ENCODE results near the gene TAGLN3. TPM values are rescaled to one million over a fixed set of nuclear protein-coding genes. Genes with fewer than 3 reads are reported as not detected.
A peak's percentile ranks its signal among the peaks of the same experiment; 100 is the strongest.

Gene TAGLN3
- total RNA-seq, 1 donor, result not detected

DNA sequence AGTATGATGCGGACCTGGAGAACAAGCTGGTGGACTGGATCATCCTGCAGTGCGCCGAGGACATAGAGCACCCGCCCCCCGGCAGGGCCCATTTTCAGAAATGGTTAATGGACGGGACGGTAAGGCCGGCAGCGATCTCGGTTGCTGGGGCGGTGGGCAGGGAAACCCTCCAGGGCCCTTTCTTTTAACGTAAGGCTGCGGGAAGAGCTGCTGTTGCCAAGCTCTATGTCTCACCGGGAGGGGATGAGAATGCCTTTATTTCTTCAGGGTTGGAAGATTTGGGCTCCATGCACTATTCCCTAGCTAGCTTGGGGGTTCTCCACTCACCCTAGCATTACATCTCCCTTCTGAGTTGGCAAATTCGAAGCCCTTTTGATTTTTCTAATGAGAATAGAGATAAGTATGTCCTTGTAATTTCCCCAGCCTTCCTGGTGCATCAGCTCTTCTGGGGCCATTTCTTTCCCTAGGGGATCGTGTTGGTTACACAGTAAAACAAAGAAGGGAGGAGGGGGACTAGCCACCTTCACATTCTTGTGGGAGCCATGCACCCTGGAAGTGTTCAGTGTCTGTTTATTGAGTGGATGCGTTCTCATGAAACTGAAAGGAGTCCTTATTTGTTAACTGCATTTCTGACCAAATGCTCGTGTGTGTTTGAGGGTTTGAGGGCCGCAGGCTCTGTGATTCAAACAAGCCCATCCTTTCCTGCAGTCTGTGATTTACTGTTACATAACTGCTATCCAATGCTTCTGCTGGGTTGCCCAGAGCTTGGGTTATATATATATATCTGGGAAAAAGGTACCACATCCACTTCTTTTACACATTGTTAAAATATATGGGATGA is 982 bp downstream of the TAGLN3 start:
- Histone ChIP-seq H3K9me3 (ENCODE audit: low read depth, low read length) (no peaks in the 10 kb centered on the region), H3K27me3 (ENCODE audit: insufficient read depth, low read length) (peaks cover 26% of the 10 kb centered on the region), H3K4me1 (ENCODE audit: insufficient read depth, low read length) (peaks cover 20% of the 10 kb centered on the region), H3K4me3 (ENCODE audit: low read length) (peak overlapping the region; percentile 26)

DNA sequence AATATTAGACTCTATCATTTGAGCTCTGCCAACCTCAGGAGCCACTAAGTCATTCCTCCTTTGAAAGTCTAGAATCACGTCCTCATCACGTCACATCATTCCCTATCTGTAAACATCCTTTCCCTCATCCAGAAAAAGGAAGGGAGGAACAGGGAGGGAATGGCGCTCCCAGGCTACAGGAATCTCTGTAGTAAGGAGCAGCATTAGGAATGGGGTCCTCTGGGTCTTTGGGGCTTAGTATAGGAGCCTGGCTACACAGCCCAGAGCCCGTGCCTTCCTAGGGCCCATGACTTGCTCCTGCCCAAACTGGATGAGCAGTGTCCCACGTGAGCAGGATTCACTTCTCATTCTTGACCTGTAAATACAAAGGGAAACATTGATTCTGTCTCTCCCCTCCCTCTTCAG is 1.6 kb downstream of the TAGLN3 start:
- H3K4me3 ChIP-seq (ENCODE audit: low read length), result no peak overlapping the region
- peaks cover 20% of the 10 kb centered on the region for H3K4me1 ChIP-seq (ENCODE audit: insufficient read depth, low read length)
- peaks cover 26% of the 10 kb centered on the region for H3K27me3 ChIP-seq (ENCODE audit: insufficient read depth, low read length)
- no peaks in the 10 kb centered on the region for H3K9me3 ChIP-seq (ENCODE audit: low read depth, low read length)

DNA sequence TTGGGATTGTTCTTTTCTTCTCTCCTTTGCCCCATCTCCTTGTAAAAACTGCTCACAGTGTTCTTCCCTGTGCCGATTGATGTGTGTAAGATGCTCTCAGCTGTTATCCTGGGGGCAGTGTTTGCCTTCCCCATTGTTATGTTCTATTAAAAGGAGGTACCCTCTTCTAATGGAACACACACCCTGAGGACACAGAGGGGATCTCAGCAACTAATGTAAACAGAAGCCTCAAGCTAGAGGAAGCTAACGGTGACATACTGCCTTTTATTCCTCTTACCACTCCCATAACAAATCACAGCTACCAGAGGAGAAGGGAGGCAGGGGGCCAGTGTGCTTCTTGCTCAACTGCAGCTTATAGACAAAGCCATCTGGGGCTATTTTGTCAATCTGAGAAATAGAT is 2.2 kb downstream of the TAGLN3 start:
- Histone ChIP-seq H3K9me3 (ENCODE audit: low read depth, low read length) (no peaks in the 10 kb centered on the region), H3K4me3 (ENCODE audit: low read length) (no peak overlapping the region), H3K27me3 (ENCODE audit: insufficient read depth, low read length) (peaks cover 26% of the 10 kb centered on the region), H3K4me1 (ENCODE audit: insufficient read depth, low read length) (peaks cover 20% of the 10 kb centered on the region)

DNA sequence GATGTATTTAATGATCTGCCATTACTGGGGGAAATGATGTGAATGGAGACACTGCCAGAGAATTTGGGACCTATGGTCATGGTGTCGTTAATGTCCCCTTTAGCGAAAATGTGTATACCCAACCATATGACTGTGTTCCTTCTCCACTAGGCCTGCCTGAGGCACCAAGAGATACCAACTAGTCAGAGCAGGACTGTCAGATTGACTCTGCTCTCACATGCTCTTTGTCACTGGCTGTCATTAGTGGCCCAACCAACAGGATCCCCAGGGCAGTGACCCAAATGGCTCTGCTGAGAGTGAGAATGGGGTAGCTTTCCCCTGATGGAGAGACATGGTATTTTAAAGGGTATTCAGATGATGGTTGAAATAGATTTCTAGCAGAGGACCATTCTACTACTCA is 2.8 kb downstream of the TAGLN3 start:
- peaks cover 20% of the 10 kb centered on the region for H3K4me1 ChIP-seq (ENCODE audit: insufficient read depth, low read length)
- no peak overlapping the region for H3K4me3 ChIP-seq (ENCODE audit: low read length)
- peaks cover 26% of the 10 kb centered on the region for H3K27me3 ChIP-seq (ENCODE audit: insufficient read depth, low read length)
- no peaks in the 10 kb centered on the region for H3K9me3 ChIP-seq (ENCODE audit: low read depth, low read length)

DNA sequence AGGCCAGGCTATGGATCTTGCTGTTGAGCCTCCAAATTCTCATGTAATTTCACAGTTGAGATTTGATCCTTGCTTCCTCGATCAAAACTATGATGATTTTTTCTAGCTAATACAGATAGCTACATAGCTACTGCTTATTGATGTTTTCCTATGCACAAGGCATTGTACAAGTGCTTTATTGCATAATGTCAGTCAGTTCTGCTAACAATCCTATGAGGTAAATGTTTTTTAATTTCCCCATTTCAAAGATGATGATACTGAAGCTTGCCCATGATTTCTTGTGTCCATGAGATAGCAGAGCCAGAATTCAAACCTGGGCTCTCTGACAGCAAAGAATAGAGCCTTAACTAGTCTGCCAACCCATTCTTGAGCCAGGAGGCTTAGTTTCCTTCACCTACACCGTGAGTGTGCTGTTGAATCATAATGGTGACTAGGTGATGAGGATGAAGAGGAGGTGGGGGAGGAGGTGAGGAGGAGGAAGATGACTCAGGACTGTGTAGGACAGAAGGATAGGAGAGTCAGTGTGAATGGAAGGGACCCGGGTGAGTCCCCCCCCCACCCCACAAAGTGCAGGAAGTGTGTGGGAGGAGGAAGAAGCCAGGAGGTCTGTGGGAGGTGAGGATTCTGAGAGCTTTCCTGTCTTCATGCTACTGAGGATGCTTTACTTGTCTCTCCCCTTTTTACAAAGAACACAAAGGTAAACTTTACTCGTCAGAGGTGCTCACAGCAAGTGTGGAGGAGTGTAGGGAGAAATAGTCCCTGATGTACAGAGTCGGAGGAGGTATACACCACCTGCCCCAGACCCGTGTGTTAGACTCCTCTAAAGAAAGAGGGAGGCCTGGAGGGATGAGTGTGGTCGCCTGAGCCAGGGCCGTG is 3.6 kb downstream of the TAGLN3 start:
- peaks cover 20% of the 10 kb centered on the region for H3K4me1 ChIP-seq (ENCODE audit: insufficient read depth, low read length)
- H3K27me3 ChIP-seq (ENCODE audit: insufficient read depth, low read length), result peaks cover 26% of the 10 kb centered on the region
- no peaks in the 10 kb centered on the region for H3K9me3 ChIP-seq (ENCODE audit: low read depth, low read length)
- H3K4me3 ChIP-seq (ENCODE audit: low read length), result no peak overlapping the region

DNA sequence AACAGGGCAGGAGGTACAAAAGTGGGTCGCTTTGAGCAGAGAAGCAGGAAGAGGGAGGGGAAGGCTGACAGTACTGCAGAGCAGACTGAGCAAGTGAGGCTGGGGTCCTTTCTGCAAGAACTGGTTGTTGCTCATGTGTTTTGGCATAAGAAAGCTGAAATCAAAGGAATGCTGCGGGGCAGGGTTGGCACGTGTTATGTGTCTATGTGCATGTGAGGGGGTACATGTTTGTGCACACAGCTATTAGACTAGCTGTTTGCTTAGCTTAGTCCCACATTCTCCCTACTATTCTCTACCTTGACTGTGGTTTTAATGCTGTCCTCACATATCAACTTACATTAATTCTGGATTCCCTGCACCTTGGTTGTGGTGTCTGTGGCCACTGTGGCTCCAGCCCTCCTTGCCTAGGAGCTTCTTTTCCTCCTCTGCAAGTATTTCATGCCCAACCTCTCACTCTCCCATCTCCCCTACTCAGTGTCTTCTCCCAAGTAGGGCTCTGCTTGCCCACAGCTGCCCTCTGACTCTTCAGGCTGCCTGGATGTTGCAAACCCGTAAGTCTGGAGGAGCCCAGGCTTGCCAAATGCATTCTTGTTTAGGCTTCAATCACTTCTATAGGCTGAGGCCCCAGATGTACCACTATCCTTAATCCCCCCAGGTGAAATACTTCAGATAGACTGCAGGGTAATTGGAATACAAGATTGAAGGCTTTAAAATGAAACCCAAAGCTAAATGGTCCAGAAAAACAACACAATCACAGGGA is 4.8 kb downstream of the TAGLN3 start:
- Histone ChIP-seq H3K4me1 (ENCODE audit: insufficient read depth, low read length) (peaks cover 19% of the 10 kb centered on the region), H3K4me3 (ENCODE audit: low read length) (no peak overlapping the region), H3K9me3 (ENCODE audit: low read depth, low read length) (no peaks in the 10 kb centered on the region), H3K27me3 (ENCODE audit: insufficient read depth, low read length) (peaks cover 23% of the 10 kb centered on the region)

DNA sequence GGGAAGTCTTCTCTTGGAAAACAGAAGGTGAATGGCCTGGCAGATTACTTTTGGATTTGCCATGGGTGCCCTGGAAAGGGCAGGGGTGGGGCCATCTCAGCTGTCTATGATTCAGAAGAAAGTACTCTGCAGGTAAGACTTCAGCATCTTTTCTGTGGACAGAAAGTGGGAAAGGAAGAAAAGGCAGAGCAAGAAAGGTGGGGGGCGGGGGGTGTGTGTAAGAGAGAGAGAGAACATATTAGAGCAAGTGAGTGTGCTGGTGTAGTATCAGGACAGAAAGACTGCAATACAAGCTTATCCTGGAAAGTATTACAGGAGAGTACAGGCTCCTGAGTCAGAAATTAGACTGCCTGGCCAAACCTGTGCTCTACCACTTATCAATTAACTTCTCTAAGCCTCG is 5.5 kb downstream of the TAGLN3 start:
- Histone ChIP-seq H3K4me1 (ENCODE audit: insufficient read depth, low read length) (peaks cover 12% of the 10 kb centered on the region), H3K27me3 (ENCODE audit: insufficient read depth, low read length) (peaks cover 16% of the 10 kb centered on the region), H3K4me3 (ENCODE audit: low read length) (no peak overlapping the region), H3K9me3 (ENCODE audit: low read depth, low read length) (no peaks in the 10 kb centered on the region)

DNA sequence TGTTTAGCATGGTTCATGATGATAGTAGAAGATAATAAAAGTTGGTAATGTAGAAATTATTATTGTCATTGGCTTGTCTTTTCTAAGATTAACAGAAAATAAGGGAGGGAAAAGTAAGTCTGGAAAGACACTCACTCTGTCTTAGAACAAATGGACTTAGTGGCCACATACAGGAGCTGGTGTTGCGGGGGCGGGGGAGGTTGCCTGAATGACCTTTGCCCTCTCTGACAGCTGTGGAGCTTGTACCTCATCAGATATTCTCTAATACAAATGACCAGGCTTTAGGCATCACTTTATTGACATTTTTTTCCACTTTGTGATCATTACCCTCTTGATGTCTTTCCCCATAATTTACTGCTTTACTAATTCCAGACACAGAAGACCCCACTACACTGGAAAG is 5.9 kb downstream of the TAGLN3 start:
- Histone ChIP-seq H3K4me3 (ENCODE audit: low read length) (no peak overlapping the region), H3K27me3 (ENCODE audit: insufficient read depth, low read length) (peaks cover 12% of the 10 kb centered on the region), H3K9me3 (ENCODE audit: low read depth, low read length) (no peaks in the 10 kb centered on the region), H3K4me1 (ENCODE audit: insufficient read depth, low read length) (peaks cover 7% of the 10 kb centered on the region)

DNA sequence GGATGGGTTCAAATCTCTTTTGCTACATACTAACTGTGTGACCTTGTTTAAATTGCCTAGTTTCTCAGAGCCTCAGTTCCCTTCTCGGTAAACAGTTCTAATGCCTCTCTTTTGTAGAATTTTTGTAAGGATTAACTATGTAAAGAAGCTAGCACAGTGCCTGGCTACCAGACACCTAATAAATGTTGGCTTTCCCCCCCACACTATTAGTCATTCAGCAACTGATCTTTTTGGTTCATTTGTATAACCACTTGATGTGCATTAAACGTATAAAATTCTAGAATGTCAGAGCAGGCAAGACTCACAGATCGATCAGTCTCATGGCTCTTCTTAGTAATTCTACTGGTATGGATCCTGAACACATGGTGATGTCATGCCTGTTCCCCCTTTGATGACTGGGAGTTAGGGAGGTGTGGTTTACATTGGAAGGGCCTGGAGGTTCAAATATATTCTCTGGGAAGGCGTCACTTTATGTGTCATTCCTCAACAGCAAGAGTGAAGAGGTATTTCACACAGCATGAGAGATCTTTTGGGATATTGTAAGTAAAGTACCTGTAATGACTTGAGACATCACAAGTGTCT is 6.5 kb downstream of the TAGLN3 start:
- no peaks in the 10 kb centered on the region for H3K9me3 ChIP-seq (ENCODE audit: low read depth, low read length)
- no peak overlapping the region for H3K4me3 ChIP-seq (ENCODE audit: low read length)
- H3K4me1 ChIP-seq (ENCODE audit: insufficient read depth, low read length), result peaks cover 6% of the 10 kb centered on the region
- peaks cover 7% of the 10 kb centered on the region for H3K27me3 ChIP-seq (ENCODE audit: insufficient read depth, low read length)

DNA sequence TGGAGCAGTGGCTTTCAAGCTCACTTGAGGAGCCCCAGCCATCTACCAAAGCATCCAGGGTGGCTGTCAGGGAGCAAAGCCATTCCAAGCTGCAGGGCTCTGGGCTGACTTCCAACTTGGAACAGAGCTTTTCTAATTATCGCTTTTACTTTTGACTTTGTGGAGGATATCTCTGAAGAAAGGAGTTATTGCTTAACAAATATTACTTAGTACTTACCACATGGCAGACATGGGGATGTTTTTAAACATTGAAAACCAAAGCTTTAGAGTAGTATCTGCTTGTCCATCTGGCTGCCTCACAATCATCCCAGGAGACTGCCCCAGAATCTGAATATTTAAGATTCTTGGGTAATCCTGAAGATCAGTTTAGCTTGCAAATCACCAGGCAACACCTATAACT is 8.9 kb downstream of the TAGLN3 start:
- Histone ChIP-seq H3K4me1 (ENCODE audit: insufficient read depth, low read length) (peaks cover 2% of the 10 kb centered on the region), H3K4me3 (ENCODE audit: low read length) (no peak overlapping the region), H3K9me3 (ENCODE audit: low read depth, low read length) (no peaks in the 10 kb centered on the region), H3K27me3 (ENCODE audit: insufficient read depth, low read length) (no peaks in the 10 kb centered on the region)

DNA sequence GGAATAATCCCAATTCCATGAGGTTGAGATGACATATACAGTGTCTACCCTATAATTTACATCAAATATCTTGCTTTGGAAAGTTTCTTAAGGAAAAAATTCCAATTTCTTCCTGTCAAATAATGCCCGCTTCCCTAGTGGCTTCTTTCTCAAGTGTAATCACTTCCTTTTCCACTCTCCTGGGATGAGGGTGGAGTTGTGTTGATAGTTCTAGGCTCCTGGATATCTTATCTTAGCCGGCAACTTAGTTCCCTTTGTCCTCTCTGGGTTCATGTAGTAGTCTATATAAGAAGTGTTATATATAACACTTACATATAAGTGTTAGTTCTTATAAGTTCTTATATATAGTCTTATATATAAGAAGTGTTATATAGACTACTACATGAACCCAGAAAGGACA is 10.9 kb downstream of the TAGLN3 start:
- Histone ChIP-seq H3K9me3 (ENCODE audit: low read depth, low read length) (no peaks in the 10 kb centered on the region), H3K4me3 (ENCODE audit: low read length) (no peak overlapping the region), H3K27me3 (ENCODE audit: insufficient read depth, low read length) (no peaks in the 10 kb centered on the region), H3K4me1 (ENCODE audit: insufficient read depth, low read length) (peaks cover 12% of the 10 kb centered on the region)

DNA sequence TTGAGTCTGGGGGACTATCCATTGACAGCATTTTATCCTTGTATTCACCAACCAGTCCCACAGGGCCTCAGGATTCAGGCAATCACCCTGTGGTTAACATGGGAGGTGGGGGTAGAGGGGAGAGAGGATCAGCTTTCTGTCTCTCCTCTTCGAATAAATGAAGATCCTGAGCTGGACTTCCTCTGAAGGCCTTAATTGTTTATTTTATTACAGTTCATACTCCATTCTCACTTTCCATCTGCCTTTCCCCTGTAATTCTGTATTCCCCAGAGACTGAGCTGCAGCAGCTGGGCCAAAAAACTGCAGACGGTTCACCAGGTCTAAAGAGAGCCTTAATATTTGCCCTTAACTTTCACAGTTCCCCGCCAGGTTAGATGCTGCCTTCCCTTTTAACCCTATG is 11.9 kb downstream of the TAGLN3 start:
- Histone ChIP-seq H3K27me3 (ENCODE audit: insufficient read depth, low read length) (no peaks in the 10 kb centered on the region), H3K9me3 (ENCODE audit: low read depth, low read length) (no peaks in the 10 kb centered on the region), H3K4me1 (ENCODE audit: insufficient read depth, low read length) (peaks cover 12% of the 10 kb centered on the region), H3K4me3 (ENCODE audit: low read length) (no peak overlapping the region)

DNA sequence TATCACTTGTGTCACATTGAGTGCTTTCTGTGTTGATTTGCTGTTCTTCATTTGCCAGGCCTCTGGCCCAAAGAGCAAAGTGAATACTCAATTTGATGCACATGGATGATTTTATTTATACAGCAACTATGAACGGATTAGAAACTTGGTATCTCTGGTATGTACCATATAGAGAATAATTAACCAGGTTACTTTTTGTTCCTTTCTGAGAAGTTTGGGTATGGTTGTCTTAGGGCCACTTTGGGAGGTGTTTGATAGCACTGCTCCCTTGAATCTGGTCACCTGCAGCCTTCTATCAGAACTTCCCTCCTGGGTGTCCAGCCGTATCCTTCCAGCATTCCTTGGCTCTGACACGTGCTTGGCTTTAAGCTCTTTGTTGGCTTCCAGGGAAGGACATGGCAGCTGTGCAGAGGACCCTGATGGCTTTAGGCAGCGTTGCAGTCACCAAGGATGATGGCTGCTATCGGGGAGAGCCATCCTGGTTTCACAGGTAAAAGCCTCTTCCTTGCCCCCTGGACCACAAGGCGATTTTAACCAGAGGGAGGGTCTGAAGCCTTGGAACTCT is 12.7 kb downstream of the TAGLN3 start:
- Histone ChIP-seq H3K9me3 (ENCODE audit: low read depth, low read length) (no peaks in the 10 kb centered on the region), H3K4me1 (ENCODE audit: insufficient read depth, low read length) (peaks cover 12% of the 10 kb centered on the region), H3K4me3 (ENCODE audit: low read length) (no peak overlapping the region), H3K27me3 (ENCODE audit: insufficient read depth, low read length) (no peaks in the 10 kb centered on the region)

DNA sequence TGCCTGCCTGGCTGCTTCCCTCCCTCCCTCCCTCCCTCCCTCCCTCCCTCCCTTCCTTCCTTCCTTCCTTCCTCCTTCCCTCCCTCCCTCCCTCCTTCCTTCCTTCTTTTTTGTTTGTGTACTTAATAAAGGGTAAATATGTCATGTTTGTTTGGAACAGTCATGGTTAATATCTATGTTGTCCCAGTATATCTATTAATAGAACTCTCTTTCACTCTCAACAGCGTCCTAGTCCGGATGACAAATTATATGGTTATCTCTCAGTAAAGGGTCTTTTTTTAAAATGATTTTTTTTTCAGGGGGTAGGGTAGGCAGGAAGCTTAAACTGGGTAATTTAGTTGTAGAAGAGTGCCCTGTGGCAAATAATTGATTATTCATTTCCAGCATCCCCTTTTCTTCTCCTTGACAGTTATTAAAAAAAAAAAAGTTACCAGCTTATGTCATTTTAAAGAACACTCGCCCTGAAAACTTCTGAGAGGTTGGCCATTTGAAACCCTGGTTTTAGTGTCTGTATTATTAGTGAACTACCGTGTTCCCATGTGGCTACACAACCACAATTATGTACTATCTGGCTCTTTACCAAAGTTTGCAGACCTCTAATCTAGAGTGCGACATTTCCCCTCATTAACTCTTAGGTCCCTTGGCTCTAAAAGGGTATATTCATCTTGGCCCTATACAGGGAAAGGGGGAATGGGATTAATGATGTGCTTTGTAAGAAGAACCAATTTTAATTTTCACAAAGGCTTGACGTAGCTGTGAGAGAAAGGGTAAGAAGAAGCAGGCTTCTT is 13.7 kb downstream of the TAGLN3 start:
- Histone ChIP-seq H3K4me3 (ENCODE audit: low read length) (no peak overlapping the region), H3K9me3 (ENCODE audit: low read depth, low read length) (no peaks in the 10 kb centered on the region)

More for the DNA sequence above, 13.7 kb downstream of the TAGLN3 start:
- Histone ChIP-seq H3K27me3 (ENCODE audit: insufficient read depth, low read length) (no peaks in the 10 kb centered on the region), H3K4me1 (ENCODE audit: insufficient read depth, low read length) (peaks cover 12% of the 10 kb centered on the region)

All from mononuclear cell (primary cell).